SK-N-SH treated with all-trans-retinoic acid at 6 μM for 48 hours (cell line): ENCODE data around the gene REPIN1.

Experiments
- ARNTL ChIP-seq: fragments of 450-650 bp; formaldehyde crosslinking; IDR thresholded peaks from 2 replicates; pipeline ENCODE4 v1.5.0; 2020; ENCODE audit warnings: low read depth, mild to moderate bottlenecking, moderate library complexity, borderline replicate concordance
- CSDC2 ChIP-seq: fragments of 250-450 bp; sonication (Bioruptor Pico); IDR thresholded peaks from 2 replicates; pipeline ENCODE4 v1.5.0; 2020; ENCODE audit warnings: mild to moderate bottlenecking, moderate library complexity
- GLIS3 ChIP-seq: fragments of 250-450 bp; sonication (Bioruptor Pico); IDR thresholded peaks from 2 replicates; pipeline ENCODE4 v1.5.0; 2020; ENCODE audit warnings: mild to moderate bottlenecking, moderate library complexity
- PATZ1 ChIP-seq: fragments of 250-450 bp; sonication (Bioruptor Pico); IDR thresholded peaks from 2 replicates; pipeline ENCODE4 v1.8.0; 2020; ENCODE audit warnings: mild to moderate bottlenecking, moderate library complexity, borderline replicate concordance
- RARB ChIP-seq: fragments of 250-450 bp; sonication (Bioruptor Pico); IDR thresholded peaks from 2 replicates; pipeline ENCODE4 v1.8.0; 2021; ENCODE audit warnings: mild to moderate bottlenecking, moderate library complexity
- TOX ChIP-seq: fragments of 250-450 bp; sonication (Bioruptor Pico); IDR thresholded peaks from 2 replicates; pipeline ENCODE4 v1.8.0; 2021; ENCODE audit warnings: mild to moderate bottlenecking, moderate library complexity, borderline replicate concordance
- ZC3H10 ChIP-seq: fragments of 250-450 bp; sonication (Bioruptor Pico); IDR thresholded peaks from 2 replicates; pipeline ENCODE4 v1.5.1; 2021; ENCODE audit warnings: mild to moderate bottlenecking, moderate library complexity
- ZFP3 ChIP-seq: fragments of 250-450 bp; sonication (Bioruptor Pico); IDR thresholded peaks from 2 replicates; pipeline ENCODE4 v1.5.0; 2020; ENCODE audit warnings: mild to moderate bottlenecking, moderate library complexity
- ZNF70 ChIP-seq: fragments of 450-650 bp; formaldehyde crosslinking; IDR thresholded peaks from 2 replicates; pipeline ENCODE4 v1.5.0; 2020; ENCODE audit warnings: mild to moderate bottlenecking, moderate library complexity
- TF ChIP-seq, protein P1 (sequence below): fragments of 250-450 bp; sonication (Bioruptor Pico); IDR thresholded peaks from 2 replicates; pipeline ENCODE4 v1.5.1; 2020; ENCODE audit warnings: low read depth, mild to moderate bottlenecking, moderate library complexity

- TF ChIP-seq ZC3H10 (CRISPR knock-in tag) (no peak), TOX (CRISPR knock-in tag) (no peak), RARB (CRISPR knock-in tag) (no peak), PATZ1 (CRISPR knock-in tag) (no peak), ZFP3 (no peak), ZNF70 (CRISPR knock-in tag) (no peak), CSDC2 (CRISPR knock-in tag) (no peak), ARNTL (CRISPR knock-in tag) (no peak), GLIS3 (no peak)
- TF ChIP-seq, protein P1, sequence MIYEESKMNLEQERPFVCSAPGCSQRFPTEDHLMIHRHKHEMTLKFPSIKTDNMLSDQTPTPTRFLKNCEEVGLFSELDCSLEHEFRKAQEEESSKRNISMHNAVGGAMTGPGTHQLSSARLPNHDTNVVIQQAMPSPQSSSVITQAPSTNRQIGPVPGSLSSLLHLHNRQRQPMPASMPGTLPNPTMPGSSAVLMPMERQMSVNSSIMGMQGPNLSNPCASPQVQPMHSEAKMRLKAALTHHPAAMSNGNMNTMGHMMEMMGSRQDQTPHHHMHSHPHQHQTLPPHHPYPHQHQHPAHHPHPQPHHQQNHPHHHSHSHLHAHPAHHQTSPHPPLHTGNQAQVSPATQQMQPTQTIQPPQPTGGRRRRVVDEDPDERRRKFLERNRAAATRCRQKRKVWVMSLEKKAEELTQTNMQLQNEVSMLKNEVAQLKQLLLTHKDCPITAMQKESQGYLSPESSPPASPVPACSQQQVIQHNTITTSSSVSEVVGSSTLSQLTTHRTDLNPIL: no peak
Observed at GRCh38 chr7:150390205-150390604, 21.6 kb downstream of the REPIN1 start.
